H9 (cell line): ENCODE measurements around the gene SHE. TPM values are rescaled to one million over a fixed set of nuclear protein-coding genes. Genes with fewer than 3 reads are reported as not detected.

Experiments used
- DNase-seq: peaks from one replicate; pipeline ENCODE4 v3.0.0-alpha.2; 2017
- H2AFZ ChIP-seq: one replicate; pipeline ENCODE4 v1.6.1; 2013; ENCODE audit warnings: mild to moderate bottlenecking, low read length, control low read depth, moderate library complexity
- H2AK5ac ChIP-seq: 2 replicates; pipeline ENCODE4 v1.6.1; 2013; ENCODE audit warnings: low read length, control low read depth, mixed read lengths; ENCODE audit not compliant: insufficient read length
- H2BK120ac ChIP-seq: one replicate; pipeline ENCODE4 v1.6.1; 2013; ENCODE audit warnings: low read depth, mild to moderate bottlenecking, low read length, control low read depth, inconsistent platforms; ENCODE audit not compliant: poor library complexity, severe bottlenecking
- H2BK12ac ChIP-seq: 2 replicates; pipeline ENCODE4 v1.6.1; 2013; ENCODE audit warnings: low read length, control low read depth, mixed read lengths, low read depth; ENCODE audit not compliant: insufficient read length
- H2BK15ac ChIP-seq: 2 replicates; pipeline ENCODE4 v1.6.1; 2013; ENCODE audit warnings: low read depth, low read length, control low read depth
- H2BK20ac ChIP-seq: one replicate; pipeline ENCODE4 v1.6.1; 2013; ENCODE audit warnings: low read depth, mild to moderate bottlenecking, low read length, control low read depth, inconsistent platforms; ENCODE audit not compliant: poor library complexity, severe bottlenecking
- H2BK5ac ChIP-seq: 2 replicates; pipeline ENCODE4 v1.6.1; 2013; ENCODE audit warnings: low read length, control low read depth, mixed read lengths; ENCODE audit not compliant: insufficient read length
- H3K14ac ChIP-seq: 2 replicates; pipeline ENCODE4 v1.6.1; 2013; ENCODE audit warnings: low read length, control low read depth; ENCODE audit not compliant: insufficient read depth
- H3K18ac ChIP-seq: 2 replicates; pipeline ENCODE4 v1.6.1; 2013; ENCODE audit warnings: low read depth, mild to moderate bottlenecking, mixed read lengths, low read length, control low read depth; ENCODE audit not compliant: insufficient read length
- H3K23ac ChIP-seq: 2 replicates; pipeline ENCODE4 v1.6.1; 2013; ENCODE audit warnings: low read length, control low read depth, mixed read lengths, low read depth; ENCODE audit not compliant: insufficient read length
- H3K23me2 ChIP-seq: 2 replicates; pipeline ENCODE4 v1.6.1; 2013; ENCODE audit warnings: low read depth, mild to moderate bottlenecking, mixed read lengths, low read length, control low read depth; ENCODE audit not compliant: insufficient read length, poor library complexity, severe bottlenecking
- H3K27ac ChIP-seq: 2 replicates; pipeline ENCODE4 v1.5.1; 2013; ENCODE audit warnings: low read length, control low read depth, mixed read lengths, low read depth; ENCODE audit not compliant: insufficient read length
- H3K27me3 ChIP-seq: 2 replicates; pipeline ENCODE4 v1.6.1; 2013; ENCODE audit warnings: low read length, control low read depth, inconsistent platforms; ENCODE audit not compliant: insufficient read depth
- H3K4ac ChIP-seq: 2 replicates; pipeline ENCODE4 v1.6.1; 2013; ENCODE audit warnings: low read depth, mild to moderate bottlenecking, control low read depth, inconsistent platforms, low read length, moderate library complexity
- H3K4me1 ChIP-seq: 2 replicates; pipeline ENCODE4 v1.6.1; 2013; ENCODE audit warnings: low read length, control low read depth, inconsistent platforms; ENCODE audit not compliant: insufficient read depth
- H3K4me2 ChIP-seq: 2 replicates; pipeline ENCODE4 v1.6.1; 2013; ENCODE audit warnings: low read length, control low read depth, mixed read lengths; ENCODE audit not compliant: insufficient read length, insufficient read depth
- H3K56ac ChIP-seq: 2 replicates; pipeline ENCODE4 v1.6.1; 2013; ENCODE audit warnings: low read depth, mild to moderate bottlenecking, mixed read lengths, low read length, control low read depth; ENCODE audit not compliant: insufficient read length
- H3K79me1 ChIP-seq: 2 replicates; pipeline ENCODE4 v1.6.1; 2013; ENCODE audit warnings: low read depth, mild to moderate bottlenecking, moderate library complexity, low read length, control low read depth, inconsistent platforms; ENCODE audit not compliant: insufficient read depth, poor library complexity, severe bottlenecking
- H3K79me2 ChIP-seq: 2 replicates; pipeline ENCODE4 v1.6.1; 2013; ENCODE audit warnings: low read length, control low read depth, inconsistent platforms; ENCODE audit not compliant: insufficient read depth
- H3K9ac ChIP-seq: 2 replicates; pipeline ENCODE4 v1.6.1; 2013; ENCODE audit warnings: low read length, control low read depth, mixed read lengths; ENCODE audit not compliant: insufficient read length; ENCODE audit errors: extremely low read depth
- H3K9me3 ChIP-seq: one replicate; pipeline ENCODE4 v1.6.1; 2013; ENCODE audit warnings: low read depth, low read length, inconsistent platforms; ENCODE audit not compliant: control insufficient read depth
- H3T11ph ChIP-seq: one replicate; pipeline ENCODE4 v1.6.1; 2013; ENCODE audit warnings: mild to moderate bottlenecking, low read length, control low read depth, inconsistent platforms
- H4K20me1 ChIP-seq: one replicate; pipeline ENCODE4 v1.6.1; 2013; ENCODE audit not compliant: control insufficient read depth, insufficient read length, insufficient read depth
- H4K5ac ChIP-seq: 2 replicates; pipeline ENCODE4 v1.6.1; 2013; ENCODE audit warnings: low read depth, mild to moderate bottlenecking, mixed read lengths, low read length, control low read depth; ENCODE audit not compliant: insufficient read length
- H4K8ac ChIP-seq: replicated peaks from 2 replicates; pipeline ENCODE4 v1.6.1; 2013; ENCODE audit warnings: low read length, control low read depth, mixed read lengths, low read depth; ENCODE audit not compliant: insufficient read length
- H4K91ac ChIP-seq: 2 replicates; pipeline ENCODE4 v1.6.1; 2013; ENCODE audit warnings: low read depth, mild to moderate bottlenecking, moderate library complexity, mixed read lengths, low read length, control low read depth; ENCODE audit not compliant: insufficient read length
- H3K27ac Mint-ChIP-seq, 3 experiments: 2 replicates in 2 of 3; 3 replicates in 1 of 3; pipeline ENCODE4 v1.8.0; 2020 to 2021; ENCODE audit warnings: mixed read lengths in 3 of 3, mild to moderate bottlenecking in 1 of 3, moderate library complexity in 1 of 3
- H3K27me3 Mint-ChIP-seq: 2 replicates; pipeline ENCODE4 v1.8.0; 2021; ENCODE audit warnings: low read depth, mild to moderate bottlenecking, moderate library complexity, mixed read lengths
- H3K36me3 Mint-ChIP-seq, 3 experiments: 2 replicates in 2 of 3; 3 replicates in 1 of 3; pipeline ENCODE4 v1.8.0; 2020 to 2021; ENCODE audit warnings: low read depth in 3 of 3, mixed read lengths in 3 of 3; ENCODE audit not compliant: insufficient read depth in 1 of 3
- H3K4me1 Mint-ChIP-seq, 2 experiments: 2 replicates each; pipeline ENCODE4 v1.8.0; 2020; ENCODE audit warnings: mixed read lengths in 2 of 2
- H3K4me3 Mint-ChIP-seq, 2 experiments: 2 replicates in 1 of 2; 3 replicates in 1 of 2; pipeline ENCODE4 v1.8.0; 2020 to 2021; ENCODE audit warnings: mild to moderate bottlenecking in 2 of 2, mixed read lengths in 2 of 2, moderate library complexity in 1 of 2
- H3K9me3 Mint-ChIP-seq, 2 experiments: 2 replicates in 1 of 2; 3 replicates in 1 of 2; pipeline ENCODE4 v1.8.0; 2020; ENCODE audit warnings: mild to moderate bottlenecking in 2 of 2, mixed read lengths in 2 of 2, moderate library complexity in 1 of 2
- WGBS: extraction: QIAGEN DNeasy Blood & Tissue Kit; methylation state at CpG from one replicate; pipeline ENCODE4 v1.1.7; 2013; ENCODE audit warnings: missing lambda C conversion rate, low lambda C conversion rate, mixed read lengths; ENCODE audit not compliant: insufficient read length; ENCODE audit errors: extremely low coverage; 5-methylcytosine and 5-hydroxymethylcytosine counted together
- total RNA-seq: library from RNA; stranded (reverse); gene quantifications from 2 replicates; pipeline ENCODE4 v1.2.1, GENCODE V29; 2021
- TF ChIP-seq, protein P1 (sequence below): fragments of 200-600 bp; sonication (generic); conservative IDR thresholded peaks from 3 replicates; pipeline ENCODE4 v1.8.0; 2021; ENCODE audit warnings: antibody characterized with exemption, mild to moderate bottlenecking

The SHE gene
- total RNA-seq, 1 experiment from 2014 or later = 0.48 TPM

DNA sequence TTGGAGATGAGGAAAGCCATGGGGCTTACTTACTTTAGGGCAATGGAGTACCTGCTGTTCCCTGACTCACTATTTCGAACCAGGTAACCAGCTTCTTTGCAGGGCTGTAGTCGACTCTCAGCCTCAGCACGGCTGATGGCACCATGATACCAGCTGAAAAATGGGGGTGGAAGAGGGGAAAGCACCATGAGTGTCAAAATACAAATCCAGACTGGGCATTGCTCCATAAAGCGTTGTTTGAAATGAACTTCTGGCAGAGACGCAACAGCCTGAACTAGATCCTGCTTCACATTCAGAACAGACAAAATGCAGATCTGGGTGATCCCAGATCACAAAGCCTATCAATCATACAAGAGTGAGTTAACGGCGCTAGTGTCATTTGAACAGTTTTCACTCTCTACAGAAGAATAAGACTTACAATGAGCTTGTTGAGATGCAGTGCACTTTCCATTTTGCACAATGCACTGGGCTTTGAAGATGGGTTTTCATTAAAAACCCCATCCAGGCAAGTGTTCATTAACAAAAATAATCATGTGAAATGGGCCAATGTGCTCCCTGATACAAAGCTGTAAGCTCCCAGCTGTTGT lies 16.2 kb downstream of the SHE start:
- no peak overlapping the region for H3K4me2 ChIP-seq
- H3K18ac ChIP-seq = no peak overlapping the region
- H3K9ac ChIP-seq = no peak overlapping the region
- H3K36me3 Mint-ChIP-seq = no peaks in the 10 kb centered on the region
- H3K79me2 ChIP-seq = no peaks in the 10 kb centered on the region
- H3K9me3 ChIP-seq = no peaks in the 10 kb centered on the region
- no peak overlapping the region for H2BK20ac ChIP-seq
- no peak overlapping the region for H3K27ac Mint-ChIP-seq
- H3K14ac ChIP-seq = no peak overlapping the region
- H3T11ph ChIP-seq = no peak overlapping the region
- H2AFZ ChIP-seq = no peak overlapping the region
- H3K9me3 Mint-ChIP-seq = no peaks in the 10 kb centered on the region
- DNase-seq = no peak
- peaks cover 3% of the 10 kb centered on the region for H4K20me1 ChIP-seq
- no peak overlapping the region for H3K23ac ChIP-seq
- H3K4ac ChIP-seq = no peak overlapping the region
- 0 out of 4 replicates have a peak, but pooled peaks cover 0 to 2% of the 10 kb centered on the region in 2 experiments for H3K4me1 Mint-ChIP-seq
- H3K56ac ChIP-seq = no peak overlapping the region
- H2BK12ac ChIP-seq = no peak overlapping the region
- no peaks in the 10 kb centered on the region for H3K79me1 ChIP-seq
- no peak overlapping the region for H2BK15ac ChIP-seq
- H4K8ac ChIP-seq = no peak overlapping the region
- peaks cover 2% of the 10 kb centered on the region for H3K23me2 ChIP-seq
- H3K27ac ChIP-seq = no peak overlapping the region
- H4K91ac ChIP-seq = no peak overlapping the region
- no peaks in the 10 kb centered on the region; the same call in 1 of the 2 replicates for H3K27me3 Mint-ChIP-seq
- H3K4me3 Mint-ChIP-seq = no peak overlapping the region
- TF ChIP-seq, protein P1, sequence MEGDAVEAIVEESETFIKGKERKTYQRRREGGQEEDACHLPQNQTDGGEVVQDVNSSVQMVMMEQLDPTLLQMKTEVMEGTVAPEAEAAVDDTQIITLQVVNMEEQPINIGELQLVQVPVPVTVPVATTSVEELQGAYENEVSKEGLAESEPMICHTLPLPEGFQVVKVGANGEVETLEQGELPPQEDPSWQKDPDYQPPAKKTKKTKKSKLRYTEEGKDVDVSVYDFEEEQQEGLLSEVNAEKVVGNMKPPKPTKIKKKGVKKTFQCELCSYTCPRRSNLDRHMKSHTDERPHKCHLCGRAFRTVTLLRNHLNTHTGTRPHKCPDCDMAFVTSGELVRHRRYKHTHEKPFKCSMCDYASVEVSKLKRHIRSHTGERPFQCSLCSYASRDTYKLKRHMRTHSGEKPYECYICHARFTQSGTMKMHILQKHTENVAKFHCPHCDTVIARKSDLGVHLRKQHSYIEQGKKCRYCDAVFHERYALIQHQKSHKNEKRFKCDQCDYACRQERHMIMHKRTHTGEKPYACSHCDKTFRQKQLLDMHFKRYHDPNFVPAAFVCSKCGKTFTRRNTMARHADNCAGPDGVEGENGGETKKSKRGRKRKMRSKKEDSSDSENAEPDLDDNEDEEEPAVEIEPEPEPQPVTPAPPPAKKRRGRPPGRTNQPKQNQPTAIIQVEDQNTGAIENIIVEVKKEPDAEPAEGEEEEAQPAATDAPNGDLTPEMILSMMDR = no peak
- H2BK120ac ChIP-seq = no peak overlapping the region
- no peaks in the 10 kb centered on the region for H3K4me1 ChIP-seq
- H3K27me3 ChIP-seq = no peaks in the 10 kb centered on the region; the same call in 1 of the 2 replicates
- H4K5ac ChIP-seq = no peak overlapping the region
- no peak overlapping the region for H2BK5ac ChIP-seq
- no peak overlapping the region for H2AK5ac ChIP-seq
- no CpG with 5 or more reads among the region's 7 CpGs for WGBS
